K562 treated with DMSO at 1 percent for 48 hours (cell line): Measurements from ENCODE around the gene C15orf39. TPM values are rescaled to one million over a fixed set of nuclear protein-coding genes. Genes with fewer than 3 reads are reported as not detected.

Experiments
- total RNA-seq: library from RNA; unstranded; fragments of 300-600 nt; gene quantifications from 2 replicates; pipeline ENCODE4 v1.2.3, GENCODE V29; 2022; ENCODE audit warnings: low replicate concordance; ENCODE audit errors: extremely low read depth

Gene C15orf39
- total RNA-seq, result not detected in 2 replicates

DNA sequence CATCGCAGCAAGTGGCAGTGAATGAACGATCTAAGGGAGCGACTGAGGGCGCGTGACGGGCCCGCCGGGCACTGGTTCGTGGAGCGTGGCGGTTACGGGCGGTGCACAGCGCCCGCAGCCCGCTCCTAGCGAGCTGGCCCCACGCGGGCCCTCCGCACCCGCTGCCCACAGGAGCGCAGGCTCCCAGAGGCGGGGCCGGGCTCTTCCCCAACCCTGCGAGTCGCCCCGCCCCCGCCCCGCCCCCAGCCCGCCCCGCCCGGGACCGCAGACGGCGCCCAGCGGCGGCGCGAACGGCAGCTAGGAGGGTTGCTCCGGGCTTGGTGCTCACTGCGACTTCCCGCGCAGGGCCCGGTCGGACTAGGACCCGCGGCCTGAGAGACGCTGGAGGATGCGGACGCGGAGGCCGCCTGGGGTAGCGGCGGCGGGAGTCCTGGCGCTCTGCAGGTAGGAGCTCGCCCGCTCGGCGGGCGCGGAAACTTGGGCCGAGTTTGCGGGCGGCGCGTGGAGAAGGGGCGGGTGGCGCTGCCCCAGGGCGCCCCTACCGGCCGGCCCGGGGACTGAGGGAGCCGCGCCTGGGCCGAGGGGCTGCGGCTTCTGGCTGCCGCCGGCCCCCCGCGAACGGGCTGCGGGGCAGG, at the start of gene C15orf39:
C15orf39 (plus strand) TSS at position 267 of the 635 bp plus-strand sequence. CDS start 4,167 bp downstream, outside the sequence.

DNA sequence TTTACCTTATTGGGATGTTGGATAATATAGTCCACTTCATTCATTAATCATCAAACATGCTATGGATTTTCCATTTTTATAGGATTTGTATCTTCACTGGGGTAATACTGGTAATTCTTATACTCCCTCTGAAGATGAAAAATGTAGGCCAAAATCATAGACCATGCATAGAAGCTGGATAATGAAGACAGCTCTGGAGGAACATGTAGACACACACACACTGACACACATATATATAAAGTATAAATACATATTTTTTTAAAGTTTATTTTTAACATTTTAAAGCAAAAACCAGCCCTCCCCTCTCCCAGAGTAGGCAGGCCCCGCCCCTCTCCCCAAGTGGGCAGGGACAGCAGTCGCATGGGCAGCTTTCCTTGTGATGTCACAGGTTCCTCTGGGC, 56.4 kb downstream of the C15orf39 start, which contains the start of gene GOLGA6C:
GOLGA6C (plus strand) TSS at position 301 of the 400 bp plus-strand sequence. CDS start 265 bp downstream, outside the sequence.

Other genes starting within 250 kb of the C15orf39 start
- not detected in 2 replicates for gene RPP25, start 245.1 kb upstream of the C15orf39 start, total RNA-seq
- not detected in 2 replicates for gene SCAMP5, start 206.3 kb upstream of the C15orf39 start, total RNA-seq
- not detected in 2 replicates for gene PPCDC, start 178.3 kb upstream of the C15orf39 start, total RNA-seq
- gene GOLGA6C, start 56.5 kb downstream of the C15orf39 start, total RNA-seq, result not detected in 2 replicates
- gene GOLGA6D, start 81.0 kb downstream of the C15orf39 start, total RNA-seq, result not detected in 2 replicates
- not detected in 2 replicates for gene COMMD4, start 134.2 kb downstream of the C15orf39 start, total RNA-seq
- not detected in 2 replicates for gene NEIL1, start 145.2 kb downstream of the C15orf39 start, total RNA-seq
- not detected in 2 replicates for gene MAN2C1, start 166.7 kb downstream of the C15orf39 start, total RNA-seq
- not detected in 2 replicates for gene SIN3A, start 249.8 kb downstream of the C15orf39 start, total RNA-seq